SK-N-SH treated with all-trans-retinoic acid at 6 μM for 48 hours (cell line): ENCODE data around the gene KCNMA1.

ENCODE experiments used
- CSRNP3 ChIP-seq: fragments of 250-450 bp; sonication (Bioruptor Pico); IDR thresholded peaks from 2 replicates; pipeline ENCODE4 v1.5.1; 2021; ENCODE audit warnings: mild to moderate bottlenecking, moderate library complexity
- ISL1 ChIP-seq: fragments of 250-450 bp; sonication (Bioruptor Pico); IDR thresholded peaks from 2 replicates; pipeline ENCODE4 v2.1.2; 2022; ENCODE audit warnings: mild to moderate bottlenecking, moderate library complexity
- SNAI2 ChIP-seq: fragments of 250-450 bp; sonication (Bioruptor Pico); IDR thresholded peaks from 2 replicates; pipeline ENCODE4 v1.5.0; 2020; ENCODE audit warnings: mild to moderate bottlenecking, moderate library complexity
- ZFP3 ChIP-seq: fragments of 250-450 bp; sonication (Bioruptor Pico); IDR thresholded peaks from 2 replicates; pipeline ENCODE4 v1.5.0; 2020; ENCODE audit warnings: mild to moderate bottlenecking, moderate library complexity
- ZFP30 ChIP-seq: fragments of 450-650 bp; formaldehyde crosslinking; IDR thresholded peaks from 2 replicates; pipeline ENCODE4 v1.5.0; 2022; ENCODE audit warnings: mild to moderate bottlenecking, moderate library complexity

GRCh38 chr10:77283326-77283725, 354.3 kb downstream of the KCNMA1 start:
- TF ChIP-seq SNAI2 (no peak), CSRNP3 (no peak), ISL1 (CRISPR knock-in tag) (no peak), ZFP3 (no peak), ZFP30 (CRISPR knock-in tag) (no peak)
